ENCODE data around the gene EFCAB5.

- no peak for TF ChIP-seq CTCF (IDR thresholded peaks at IDR 0.05)
- TF ChIP-seq EZH2 (IDR thresholded peaks at IDR 0.05; ENCODE audit: borderline replicate concordance, insufficient read depth, low read depth, low read length, poor library complexity, severe bottlenecking) = no peak
Measured at GRCh38 chr17:30117675-30118081, 176.2 kb downstream of the EFCAB5 start.
